Retinal pigment epithelial cell (primary cell): ENCODE results near the gene CFH.
"Not testable (repeated sequence)": the region's sequence is repeated elsewhere in the genome, so short reads cannot be mapped to it uniquely, and the experiment has no call there.

Experiments used
- DNase-seq: peaks from one replicate; pipeline ENCODE4 v3.0.0-alpha.2; 2010; ENCODE audit warnings: low read depth
- H3K4me3 ChIP-seq: 2 replicates; pipeline ENCODE4 v1.5.1; 2011; ENCODE audit warnings: mild to moderate bottlenecking, low read length, control low read depth, moderate library complexity
- TF ChIP-seq, protein P1 (sequence below): conservative IDR thresholded peaks from 2 replicates; pipeline ENCODE4 v1.5.1; 2011; ENCODE audit warnings: low read depth, low read length, control low read depth, inconsistent platforms

The CFH gene

DNA sequence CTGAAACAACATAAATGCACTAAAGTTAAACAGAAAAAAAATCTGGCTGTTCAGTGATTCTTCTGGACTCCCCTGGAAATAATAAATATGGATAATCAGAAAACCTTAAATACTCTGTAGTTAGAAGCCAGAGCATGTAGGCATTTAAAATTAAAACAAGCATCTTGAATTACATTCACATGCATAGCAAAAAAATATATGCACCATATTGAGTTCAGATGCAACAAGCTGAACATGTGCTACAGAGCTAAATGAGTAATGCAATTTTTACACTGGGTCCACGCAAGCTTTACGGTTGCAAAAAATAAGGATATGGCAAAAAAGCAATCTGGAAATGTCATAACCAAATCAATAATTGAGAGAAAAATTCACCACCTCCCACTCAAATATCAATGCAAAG, 32.1 kb upstream of the CFH start:
- no peak overlapping the region for H3K4me3 ChIP-seq
- no peak for DNase-seq
- TF ChIP-seq, protein P1, sequence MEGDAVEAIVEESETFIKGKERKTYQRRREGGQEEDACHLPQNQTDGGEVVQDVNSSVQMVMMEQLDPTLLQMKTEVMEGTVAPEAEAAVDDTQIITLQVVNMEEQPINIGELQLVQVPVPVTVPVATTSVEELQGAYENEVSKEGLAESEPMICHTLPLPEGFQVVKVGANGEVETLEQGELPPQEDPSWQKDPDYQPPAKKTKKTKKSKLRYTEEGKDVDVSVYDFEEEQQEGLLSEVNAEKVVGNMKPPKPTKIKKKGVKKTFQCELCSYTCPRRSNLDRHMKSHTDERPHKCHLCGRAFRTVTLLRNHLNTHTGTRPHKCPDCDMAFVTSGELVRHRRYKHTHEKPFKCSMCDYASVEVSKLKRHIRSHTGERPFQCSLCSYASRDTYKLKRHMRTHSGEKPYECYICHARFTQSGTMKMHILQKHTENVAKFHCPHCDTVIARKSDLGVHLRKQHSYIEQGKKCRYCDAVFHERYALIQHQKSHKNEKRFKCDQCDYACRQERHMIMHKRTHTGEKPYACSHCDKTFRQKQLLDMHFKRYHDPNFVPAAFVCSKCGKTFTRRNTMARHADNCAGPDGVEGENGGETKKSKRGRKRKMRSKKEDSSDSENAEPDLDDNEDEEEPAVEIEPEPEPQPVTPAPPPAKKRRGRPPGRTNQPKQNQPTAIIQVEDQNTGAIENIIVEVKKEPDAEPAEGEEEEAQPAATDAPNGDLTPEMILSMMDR: no peak

- DNase-seq: no peak
- H3K4me3 ChIP-seq: no peak overlapping the region
- TF ChIP-seq, protein P1: no peak
Measured at GRCh38 chr1:196623079-196623478, 28.8 kb upstream of the CFH start.

DNA sequence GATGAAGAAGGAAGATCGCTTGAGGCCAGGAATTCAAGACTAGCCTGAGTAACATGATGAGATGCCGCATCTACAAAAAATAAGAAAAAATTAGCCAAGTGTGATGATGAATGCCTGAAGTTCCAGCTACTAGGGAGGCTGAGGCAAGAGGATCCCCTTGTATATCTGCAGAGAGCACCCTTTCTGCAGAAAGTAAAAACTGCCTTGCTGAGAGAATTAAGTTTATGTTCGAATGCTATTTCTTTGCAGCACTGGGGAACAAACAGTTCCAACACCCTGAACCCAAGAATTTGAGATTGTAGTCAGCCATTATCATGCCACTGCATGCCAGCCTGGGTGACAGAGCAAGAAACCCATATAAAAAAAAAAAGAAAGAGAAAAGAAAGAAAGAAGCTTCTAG, 23.0 kb upstream of the CFH start:
- TF ChIP-seq, protein P1: no peak
- DNase-seq: no peak
- no peak overlapping the region for H3K4me3 ChIP-seq

GRCh38 chr1:196637606-196638005, 14.2 kb upstream of the CFH start:
- H3K4me3 ChIP-seq: no peak overlapping the region
- no peak for DNase-seq
- TF ChIP-seq, protein P1: no peak

DNA sequence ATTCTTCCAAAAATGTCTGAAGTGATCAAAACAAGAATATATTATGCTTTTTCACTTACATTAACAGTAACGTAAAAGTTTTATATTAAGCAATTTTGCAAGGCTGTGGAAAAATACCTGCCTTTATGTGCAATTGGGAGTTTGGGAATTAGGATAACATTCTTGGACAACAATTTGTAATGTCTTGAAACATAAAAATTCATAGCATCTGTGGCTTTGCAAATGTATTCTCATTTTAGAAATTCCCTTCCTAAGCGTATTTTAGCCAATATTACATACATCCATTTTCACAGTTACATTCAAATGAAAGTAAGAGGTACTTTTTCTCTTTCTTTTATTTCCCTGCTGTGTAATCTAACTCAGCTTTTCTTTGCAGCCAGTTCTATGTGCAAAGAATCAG, 13.4 kb upstream of the CFH start:
- H3K4me3 ChIP-seq: no peak overlapping the region
- no peak for DNase-seq
- TF ChIP-seq, protein P1: no peak

DNA sequence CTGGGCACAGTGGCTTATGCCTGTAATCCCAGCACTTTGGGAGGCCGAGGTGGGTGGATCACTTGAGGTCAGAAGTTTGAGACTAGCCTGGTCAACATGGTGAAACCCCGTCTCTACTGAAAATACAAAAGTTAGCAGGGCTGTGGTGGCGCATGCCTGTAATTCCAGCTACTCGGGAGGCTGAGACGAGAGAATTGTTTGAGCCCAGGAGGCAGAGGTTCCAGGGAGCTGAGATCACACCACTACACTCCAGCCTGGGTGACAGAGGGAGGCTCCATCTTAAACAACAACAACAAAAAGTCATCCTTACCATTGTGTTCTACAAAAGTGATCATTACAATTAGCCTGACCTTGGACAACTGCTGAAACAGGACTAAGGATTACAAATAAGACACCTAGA, 12.6 kb upstream of the CFH start:
- not testable (repeated sequence) for DNase-seq, H3K4me3 ChIP-seq

GRCh38 chr1:196640976-196641375, 10.9 kb upstream of the CFH start:
- TF ChIP-seq, protein P1: no peak
- DNase-seq: no peak
- H3K4me3 ChIP-seq: no peak overlapping the region

- no peak overlapping the region for H3K4me3 ChIP-seq
- no peak for DNase-seq
- TF ChIP-seq, protein P1: no peak
Measured at GRCh38 chr1:196649990-196650389, 1.9 kb upstream of the CFH start.
